Ascending aorta (tissue), 2 donors: ENCODE data around the gene VEGFA. TPM values are rescaled to one million over a fixed set of nuclear protein-coding genes. Genes with fewer than 3 reads are reported as not detected.

ENCODE experiments used
- DNase-seq, 2 donors: peaks; one replicate each; pipeline ENCODE4 v3.0.0-alpha.2; 2019; ENCODE audit warnings: low spot score in 2 of 2
- H3K27ac ChIP-seq, 2 donors: fragments of 200-600 bp; sonication (generic); one replicate each; pipeline ENCODE4 v1.5.1; 2016 to 2017; ENCODE audit warnings: mild to moderate bottlenecking in 1 of 2
- H3K27me3 ChIP-seq: fragments of 200-600 bp; sonication (generic); one replicate; pipeline ENCODE4 v1.5.1; 2017
- H3K36me3 ChIP-seq, 2 donors: fragments of 200-600 bp; sonication (generic); one replicate each; pipeline ENCODE4 v1.5.1; 2016
- H3K4me1 ChIP-seq, 2 donors: fragments of 200-600 bp; sonication (generic); one replicate each; pipeline ENCODE4 v1.5.1; 2016 to 2017; ENCODE audit warnings: mild to moderate bottlenecking in 1 of 2
- H3K4me3 ChIP-seq, 2 donors: fragments of 200-600 bp; sonication (generic); one replicate each; pipeline ENCODE4 v1.5.1; 2016 to 2017; ENCODE audit warnings: mild to moderate bottlenecking in 1 of 2
- H3K9me3 ChIP-seq, 2 donors: fragments of 200-600 bp; sonication (generic); one replicate each; pipeline ENCODE4 v1.5.1; 2016
- CTCF ChIP-seq, 3 experiments: fragments of 200-600 bp in 2 of 3; fragments of 450-650 bp in 1 of 3; sonication (generic) in 2 of 3; IDR thresholded peaks; one replicate each; pipeline ENCODE4 v1.5.1; 2016 to 2019; ENCODE audit warnings: antibody characterized with exemption in 3 of 3, mild to moderate bottlenecking in 1 of 3, moderate library complexity in 1 of 3
- intact Hi-C: fragments of 100-400 bp; cut with DNase I; formaldehyde crosslinking; loops from one replicate; pipeline ENCODE4 v1.15.1; 2023
- total RNA-seq: library from RNA; depleted of rRNA; stranded (reverse); fragments of >200 nt; gene quantifications from one replicate; pipeline ENCODE4 v1.1.0, GENCODE V29; 2016

The VEGFA gene
- total RNA-seq, 1 donor from 2014 or later = 110 TPM

- no peaks in the 10 kb centered on the region for H3K4me1 ChIP-seq
- H3K9me3 ChIP-seq = no peaks in the 10 kb centered on the region
- peaks cover 33 to 48% of the 10 kb centered on the region in 2 donors for H3K36me3 ChIP-seq
- no peaks in the 10 kb centered on the region for H3K27me3 ChIP-seq
- no peak overlapping the region for H3K4me3 ChIP-seq
- no peak for TF ChIP-seq CTCF (IDR thresholded peaks at IDR 0.05)
- no peak overlapping the region for H3K27ac ChIP-seq
- DNase-seq = no peak
- intact Hi-C loops = no loop called here
These were observed 15.3 kb downstream of the VEGFA start for GRCh38 chr6:43785220-43785752.

DNA sequence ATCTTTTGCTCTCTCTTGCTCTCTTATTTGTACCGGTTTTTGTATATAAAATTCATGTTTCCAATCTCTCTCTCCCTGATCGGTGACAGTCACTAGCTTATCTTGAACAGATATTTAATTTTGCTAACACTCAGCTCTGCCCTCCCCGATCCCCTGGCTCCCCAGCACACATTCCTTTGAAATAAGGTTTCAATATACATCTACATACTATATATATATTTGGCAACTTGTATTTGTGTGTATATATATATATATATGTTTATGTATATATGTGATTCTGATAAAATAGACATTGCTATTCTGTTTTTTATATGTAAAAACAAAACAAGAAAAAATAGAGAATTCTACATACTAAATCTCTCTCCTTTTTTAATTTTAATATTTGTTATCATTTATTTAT, 15.9 kb downstream of the VEGFA start:
- intact Hi-C loops = no loop called here
- H3K4me1 ChIP-seq = no peaks in the 10 kb centered on the region
- no peaks in the 10 kb centered on the region for H3K27me3 ChIP-seq
- no peak for TF ChIP-seq CTCF (IDR thresholded peaks at IDR 0.05)
- no peak overlapping the region for H3K27ac ChIP-seq
- peaks cover 33 to 44% of the 10 kb centered on the region in 2 donors for H3K36me3 ChIP-seq
- no peak overlapping the region for H3K4me3 ChIP-seq
- no peaks in the 10 kb centered on the region for H3K9me3 ChIP-seq
- no peak for DNase-seq

GRCh38 chr6:43786664-43787329, 16.8 kb downstream of the VEGFA start:
- intact Hi-C loops = no loop called here
- no peaks in the 10 kb centered on the region for H3K4me1 ChIP-seq
- H3K36me3 ChIP-seq = peaks cover 30 to 35% of the 10 kb centered on the region in 2 donors
- no peak overlapping the region for H3K27ac ChIP-seq
- TF ChIP-seq CTCF (IDR thresholded peaks at IDR 0.05) = no peak
- DNase-seq = no peak
- no peaks in the 10 kb centered on the region for H3K27me3 ChIP-seq
- H3K9me3 ChIP-seq = no peaks in the 10 kb centered on the region
- H3K4me3 ChIP-seq = no peak overlapping the region

DNA sequence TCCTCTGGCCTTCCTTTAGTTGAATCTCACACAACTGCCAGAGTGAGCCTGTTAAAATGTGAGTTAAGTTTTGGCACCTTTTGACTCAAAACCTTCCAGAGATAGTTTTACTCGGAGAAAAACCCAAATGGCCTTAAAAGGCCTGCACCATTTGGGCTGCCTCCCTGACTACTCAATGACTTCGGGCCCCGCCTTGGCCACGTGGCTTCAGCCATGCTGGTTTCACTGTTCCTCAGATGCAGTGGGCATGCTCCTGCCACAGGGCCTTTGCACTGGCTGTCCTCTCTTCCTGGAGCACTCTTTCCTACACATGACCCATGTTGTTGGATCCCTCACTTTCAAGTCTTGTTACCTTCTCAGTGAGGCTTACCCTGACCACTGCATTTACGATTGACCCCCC, 18.3 kb downstream of the VEGFA start:
- Histone ChIP-seq H3K4me1 (no peaks in the 10 kb centered on the region), H3K27me3 (no peaks in the 10 kb centered on the region), H3K9me3 (no peaks in the 10 kb centered on the region), H3K4me3 (no peak overlapping the region), H3K36me3 (peaks cover 20 to 22% of the 10 kb centered on the region in 2 donors), H3K27ac (no peak overlapping the region)
- no peak for DNase-seq
- no peak for TF ChIP-seq CTCF (IDR thresholded peaks at IDR 0.05)
- intact Hi-C loops = no loop called here

DNA sequence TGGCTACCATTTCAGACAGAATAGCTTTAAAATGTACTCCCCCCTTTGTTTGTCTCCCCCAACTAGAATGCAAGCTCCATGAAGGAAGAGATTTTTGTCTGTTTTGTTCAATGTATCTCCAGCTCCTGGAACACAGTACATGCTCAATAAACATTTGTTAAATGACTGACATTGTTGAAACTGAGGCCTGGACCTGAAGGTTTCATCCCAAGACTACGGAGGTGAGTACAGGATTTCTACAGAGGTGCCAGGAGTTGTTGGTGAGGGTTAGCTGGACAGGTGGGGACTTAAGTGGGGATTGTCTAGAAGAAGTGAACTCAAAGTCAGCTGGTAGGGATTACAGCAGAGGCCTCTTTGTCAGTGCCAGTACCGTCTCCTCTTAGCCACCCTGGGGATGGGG, 19.4 kb downstream of the VEGFA start:
- H3K27ac ChIP-seq = no peak overlapping the region
- H3K36me3 ChIP-seq = peaks cover 10% of the 10 kb centered on the region in 2 donors
- H3K4me3 ChIP-seq = no peak overlapping the region
- no peak for TF ChIP-seq CTCF (IDR thresholded peaks at IDR 0.05)
- no peaks in the 10 kb centered on the region for H3K27me3 ChIP-seq
- H3K9me3 ChIP-seq = no peaks in the 10 kb centered on the region
- no peaks in the 10 kb centered on the region for H3K4me1 ChIP-seq
- no peak for DNase-seq
- intact Hi-C loops = no loop called here
